OCI-LY1 (cell line): ENCODE data around the gene ESRRA.

Source experiments
- H2AFZ ChIP-seq: fragments of 200-600 bp; sonication (generic), shearing (Covaris generic); 2 replicates; pipeline ENCODE4 v1.6.0; 2014; ENCODE audit warnings: antibody characterized with exemption, mild to moderate bottlenecking, low read length
- H3F3A ChIP-seq: fragments of 200-600 bp; sonication (generic), shearing (Covaris generic); 2 replicates; pipeline ENCODE4 v1.6.0; 2014; ENCODE audit warnings: mild to moderate bottlenecking, antibody characterized with exemption, low read length, moderate library complexity; ENCODE audit not compliant: insufficient read depth
- H3K27ac ChIP-seq: fragments of 200-600 bp; sonication (generic); 2 replicates; pipeline ENCODE4 v1.5.1; 2014; ENCODE audit warnings: low read length, mixed run types, mild to moderate bottlenecking, low read depth; ENCODE audit not compliant: poor library complexity, severe bottlenecking
- H3K27me3 ChIP-seq: fragments of 200-600 bp; sonication (generic); 2 replicates; pipeline ENCODE4 v1.6.0; 2014; ENCODE audit warnings: antibody characterized with exemption, mild to moderate bottlenecking, low read length, moderate library complexity; ENCODE audit not compliant: insufficient read depth
- H3K36me3 ChIP-seq: fragments of 200-600 bp; sonication (generic); 2 replicates; pipeline ENCODE4 v1.6.1; 2014; ENCODE audit warnings: mild to moderate bottlenecking, antibody characterized with exemption, low read length, moderate library complexity, mixed read lengths; ENCODE audit not compliant: insufficient read depth
- H3K4me1 ChIP-seq: fragments of 200-600 bp; sonication (generic); 2 replicates; pipeline ENCODE4 v1.5.1; 2014; ENCODE audit warnings: mild to moderate bottlenecking, low read length, moderate library complexity; ENCODE audit not compliant: insufficient read depth, severe bottlenecking
- H3K4me2 ChIP-seq: fragments of 200-600 bp; sonication (generic), shearing (Covaris generic); 2 replicates; pipeline ENCODE4 v1.6.1; 2014; ENCODE audit warnings: low read length
- H3K4me3 ChIP-seq: fragments of 200-600 bp; sonication (generic); 2 replicates; pipeline ENCODE4 v1.5.1; 2014; ENCODE audit warnings: low read length, low read depth, mild to moderate bottlenecking, mixed read lengths; ENCODE audit not compliant: poor library complexity, severe bottlenecking
- H3K79me2 ChIP-seq: fragments of 200-600 bp; shearing (Covaris generic); 2 replicates; pipeline ENCODE4 v1.6.1; 2016; ENCODE audit warnings: mixed run types, low read length, mixed read lengths; ENCODE audit not compliant: insufficient read depth
- H3K9ac ChIP-seq: fragments of 200-600 bp; sonication (generic), shearing (Covaris generic); 2 replicates; pipeline ENCODE4 v1.6.1; 2014; ENCODE audit warnings: mild to moderate bottlenecking, low read length, mixed read lengths
- H3K9me2 ChIP-seq: fragments of 200-600 bp; sonication (generic), shearing (Covaris generic); 2 replicates; pipeline ENCODE4 v1.6.1; 2014; ENCODE audit warnings: low read depth, mild to moderate bottlenecking, low read length, mixed read lengths
- H3K9me3 ChIP-seq: fragments of 200-600 bp; shearing (Covaris generic); 2 replicates; pipeline ENCODE4 v1.6.1; 2014; ENCODE audit warnings: low read length, mixed read lengths
- H4K20me1 ChIP-seq: fragments of 200-600 bp; sonication (generic), shearing (Covaris generic); 2 replicates; pipeline ENCODE4 v1.6.0; 2016; ENCODE audit warnings: mild to moderate bottlenecking, low read length; ENCODE audit not compliant: insufficient read depth
- CTCF ChIP-seq: fragments of 200-600 bp; sonication (generic), shearing (Covaris generic); IDR thresholded peaks from 2 replicates; pipeline ENCODE4 v1.5.1; 2017; ENCODE audit warnings: mild to moderate bottlenecking, antibody characterized with exemption, low read length, moderate library complexity, mixed read lengths
- EZH2 ChIP-seq: fragments of 200-600 bp; sonication (generic), shearing (Covaris generic); IDR thresholded peaks from 2 replicates; pipeline ENCODE4 v1.8.0; 2017; ENCODE audit warnings: borderline replicate concordance, mixed run types, mild to moderate bottlenecking, antibody characterized with exemption, low read length, moderate library complexity, mixed read lengths

Gene ESRRA

GRCh38 chr11:64268893-64269539 is 36.3 kb upstream of the ESRRA start:
- peak overlapping the region; percentile 93 for H3K4me2 ChIP-seq
- no peaks in the 10 kb centered on the region for H3F3A ChIP-seq
- no peak overlapping the region for H2AFZ ChIP-seq
- H3K36me3 ChIP-seq: no peaks in the 10 kb centered on the region
- peak; percentile 25; the same call in 1 of the 2 replicates for TF ChIP-seq CTCF
- TF ChIP-seq EZH2: no peak
- no peaks in the 10 kb centered on the region for H3K27me3 ChIP-seq
- no peaks in the 10 kb centered on the region for H4K20me1 ChIP-seq
- no peaks in the 10 kb centered on the region for H3K79me2 ChIP-seq
- H3K4me3 ChIP-seq: peak overlapping the region; percentile 74
- H3K9me2 ChIP-seq: no peaks in the 10 kb centered on the region
- no peaks in the 10 kb centered on the region for H3K9me3 ChIP-seq
- peaks cover 27% of the 10 kb centered on the region for H3K4me1 ChIP-seq
- H3K9ac ChIP-seq: peak overlapping the region; percentile 91
- peak overlapping the region; percentile 91 for H3K27ac ChIP-seq

- peaks cover 27% of the 10 kb centered on the region for H3K4me1 ChIP-seq
- H3K4me2 ChIP-seq: peak overlapping the region; percentile 93
- peak overlapping the region; percentile 74 for H3K4me3 ChIP-seq
- peak overlapping the region; percentile 91 for H3K9ac ChIP-seq
- no peaks in the 10 kb centered on the region for H3K9me2 ChIP-seq
- no peaks in the 10 kb centered on the region for H3K27me3 ChIP-seq
- no peaks in the 10 kb centered on the region for H3K36me3 ChIP-seq
- H3K9me3 ChIP-seq: no peaks in the 10 kb centered on the region
- H3K79me2 ChIP-seq: no peaks in the 10 kb centered on the region
- H3K27ac ChIP-seq: peak overlapping the region; percentile 91
- H3F3A ChIP-seq: no peaks in the 10 kb centered on the region
- TF ChIP-seq CTCF: no peak
- TF ChIP-seq EZH2: no peak
- no peaks in the 10 kb centered on the region for H4K20me1 ChIP-seq
- H2AFZ ChIP-seq: no peak overlapping the region
These were observed 35.6 kb upstream of the ESRRA start for GRCh38 chr11:64269540-64270220.

- H2AFZ ChIP-seq: no peak overlapping the region
- no peak for TF ChIP-seq CTCF
- no peak for TF ChIP-seq EZH2
- H3F3A ChIP-seq: no peaks in the 10 kb centered on the region
- no peaks in the 10 kb centered on the region for H3K9me2 ChIP-seq
- no peak overlapping the region for H3K4me3 ChIP-seq
- peaks cover 11% of the 10 kb centered on the region for H3K4me1 ChIP-seq
- H3K36me3 ChIP-seq: peaks cover 16% of the 10 kb centered on the region; the same call in 1 of the 2 replicates
- H3K9ac ChIP-seq: no peak overlapping the region
- no peak overlapping the region for H3K27ac ChIP-seq
- no peaks in the 10 kb centered on the region for H3K27me3 ChIP-seq
- H3K9me3 ChIP-seq: no peaks in the 10 kb centered on the region
- no peaks in the 10 kb centered on the region for H3K79me2 ChIP-seq
- H3K4me2 ChIP-seq: no peak overlapping the region
- no peaks in the 10 kb centered on the region for H4K20me1 ChIP-seq
These were observed 30.1 kb upstream of the ESRRA start for GRCh38 chr11:64275031-64275800.
